DMS79 treated with DMSO at 0.1 percent for 48 hours (cell line): ENCODE data around the gene GPR101.
"Not testable (repeated sequence)": the region's sequence is repeated elsewhere in the genome, so short reads cannot be mapped to it uniquely, and the experiment has no call there.

Source experiments
- DNase-seq: peaks from one replicate; lab custom pipeline; 2025; lab: John Stamatoyannopoulos, UW

Gene GPR101

GRCh38 chrX:137028699-137029098 lies 5.1 kb downstream of the GPR101 start:
- no peak for DNase-seq

GRCh38 chrX:137025930-137026329 lies 7.9 kb downstream of the GPR101 start:
- no peak for DNase-seq

- not testable (repeated sequence) for DNase-seq
These were observed 33.6 kb downstream of the GPR101 start for GRCh38 chrX:137000236-137000635.

- no peak for DNase-seq
These were observed 34.8 kb downstream of the GPR101 start for GRCh38 chrX:136999024-136999423.
